IMR-90 (cell line): ENCODE results near the gene DPP6. TPM values are rescaled to one million over a fixed set of nuclear protein-coding genes. Genes with fewer than 3 reads are reported as not detected.

Source experiments
- ATAC-seq: fragments of 200-7000 bp; cut with Tn5 transposase; 2 replicates; pipeline ENCODE4 v1.9.1; 2020; ENCODE audit warnings: low read depth, mild to moderate bottlenecking, moderate library complexity
- BruUV-seq: library from RNA; stranded (reverse); fragments of 400-500 nt; replicated peaks from 2 replicates; lab custom pipeline; 2021; lab: Mats Ljungman, UMichigan
- CTCF ChIA-PET: fragments of 300-600 bp; formaldehyde crosslinking; extraction: SDS; loops from one replicate; lab custom pipeline; 2021; ENCODE audit warnings: antibody characterized with exemption; lab: Yijun Ruan, JAX
- POLR2A ChIA-PET: fragments of 300-600 bp; sonication (Branson Sonifier 250); formaldehyde crosslinking; loops from one replicate; lab custom pipeline; 2022; ENCODE audit warnings: antibody characterized with exemption; ENCODE audit not compliant: unreplicated experiment; lab: Charles Lee
- DNase-seq: peaks from one replicate; pipeline ENCODE4 v3.0.0; 2013
- H2AFZ ChIP-seq: replicated peaks from 2 replicates; pipeline ENCODE3; 2013; ENCODE audit warnings: low read length, mild to moderate bottlenecking; ENCODE audit not compliant: poor library complexity
- H2AK5ac ChIP-seq: 2 replicates; pipeline ENCODE4 v1.6.1; 2013; ENCODE audit warnings: low read depth, low read length, inconsistent platforms
- H2AK9ac ChIP-seq: replicated peaks from 2 replicates; pipeline ENCODE3; 2013; ENCODE audit warnings: mild to moderate bottlenecking, low read depth, low read length, moderate library complexity; ENCODE audit not compliant: poor library complexity
- H2BK120ac ChIP-seq: 2 replicates; pipeline ENCODE4 v1.6.1; 2013; ENCODE audit warnings: low read depth, low read length, inconsistent platforms
- H2BK15ac ChIP-seq: 3 replicates; pipeline ENCODE4 v1.6.1; 2013; ENCODE audit warnings: low read depth, low read length, inconsistent platforms
- H2BK20ac ChIP-seq: 2 replicates; pipeline ENCODE4 v1.6.1; 2013; ENCODE audit warnings: low read depth, mild to moderate bottlenecking, inconsistent platforms, low read length, moderate library complexity
- H2BK5ac ChIP-seq: 2 replicates; pipeline ENCODE4 v1.6.1; 2013; ENCODE audit warnings: mild to moderate bottlenecking, low read depth, low read length, inconsistent platforms; ENCODE audit not compliant: poor library complexity, severe bottlenecking
- H3K14ac ChIP-seq: replicated peaks from 2 replicates; pipeline ENCODE4 v1.6.1; 2013; ENCODE audit warnings: low read depth, low read length, inconsistent platforms
- H3K18ac ChIP-seq: 2 replicates; pipeline ENCODE4 v1.6.1; 2013; ENCODE audit warnings: low read depth, low read length, control low read depth
- H3K23ac ChIP-seq: 2 replicates; pipeline ENCODE4 v1.6.1; 2013; ENCODE audit warnings: low read depth, low read length, inconsistent platforms
- H3K27ac ChIP-seq: 2 replicates; pipeline ENCODE4 v1.5.1; 2013; ENCODE audit warnings: mild to moderate bottlenecking, control low read depth, low read length; ENCODE audit not compliant: insufficient read depth
- H3K27me3 ChIP-seq: 2 replicates; pipeline ENCODE4 v1.6.1; 2013; ENCODE audit warnings: low read length; ENCODE audit not compliant: control insufficient read depth, insufficient read depth
- H3K36me3 ChIP-seq: 2 replicates; pipeline ENCODE4 v1.6.1; 2013; ENCODE audit warnings: low read length, mixed read lengths; ENCODE audit not compliant: control insufficient read depth, insufficient read depth
- H3K4ac ChIP-seq: 2 replicates; pipeline ENCODE4 v1.6.1; 2013; ENCODE audit warnings: low read depth, low read length, inconsistent platforms
- H3K4me1 ChIP-seq: 2 replicates; pipeline ENCODE4 v1.6.1; 2013; ENCODE audit warnings: low read length, mixed read lengths; ENCODE audit not compliant: control insufficient read depth, insufficient read depth
- H3K4me2 ChIP-seq: 2 replicates; pipeline ENCODE4 v1.6.1; 2013; ENCODE audit warnings: low read depth, mild to moderate bottlenecking, control low read depth, low read length, moderate library complexity
- H3K4me3 ChIP-seq: 2 replicates; pipeline ENCODE4 v1.5.1; 2013; ENCODE audit warnings: low read depth, mild to moderate bottlenecking, control low read depth, low read length, moderate library complexity; ENCODE audit not compliant: insufficient read depth
- H3K56ac ChIP-seq: 2 replicates; pipeline ENCODE4 v1.6.1; 2013; ENCODE audit warnings: low read length, inconsistent platforms; ENCODE audit not compliant: insufficient read depth; ENCODE audit errors: extremely low read depth
- H3K79me1 ChIP-seq, 2 experiments: 2 replicates each; pipeline ENCODE4 v1.6.1; 2013; ENCODE audit warnings: low read length in 2 of 2, inconsistent platforms in 1 of 2, low read depth in 1 of 2
- H3K9ac ChIP-seq: 2 replicates; pipeline ENCODE4 v1.6.1; 2013; ENCODE audit warnings: low read depth, low read length, control low read depth
- H3K9me1 ChIP-seq: 2 replicates; pipeline ENCODE4 v1.6.1; 2013; ENCODE audit warnings: low read length, inconsistent platforms; ENCODE audit not compliant: insufficient read depth
- H3K9me3 ChIP-seq: 2 replicates; pipeline ENCODE4 v1.6.1; 2013; ENCODE audit warnings: low read length; ENCODE audit not compliant: control insufficient read depth, insufficient read depth
- H4K20me1 ChIP-seq: 2 replicates; pipeline ENCODE4 v1.6.1; 2013; ENCODE audit warnings: low read length, inconsistent platforms; ENCODE audit not compliant: insufficient read depth
- H4K5ac ChIP-seq: 2 replicates; pipeline ENCODE4 v1.6.1; 2013; ENCODE audit warnings: mild to moderate bottlenecking, low read depth, low read length, control low read depth
- H4K8ac ChIP-seq, 2 experiments: 2 replicates each; pipeline ENCODE4 v1.6.1; 2013; ENCODE audit warnings: low read depth in 2 of 2, low read length in 2 of 2, control low read depth in 1 of 2, inconsistent platforms in 1 of 2
- H4K91ac ChIP-seq: 2 replicates; pipeline ENCODE4 v1.6.1; 2013; ENCODE audit warnings: low read depth, low read length, inconsistent platforms; ENCODE audit not compliant: insufficient read depth
- BHLHE40 ChIP-seq: fragments of 150-350 bp; IDR thresholded peaks from 2 replicates; pipeline ENCODE4 v1.6.1; 2016; ENCODE audit warnings: mild to moderate bottlenecking, low read depth, low read length
- CEBPB ChIP-seq: IDR thresholded peaks from 2 replicates; pipeline ENCODE4 v1.6.1; 2012; ENCODE audit warnings: low read depth, low read length, improper control_type of control experiment
- CHD1 ChIP-seq: IDR thresholded peaks from 2 replicates; pipeline ENCODE4 v1.6.1; 2012; ENCODE audit warnings: low read depth, low read length, improper control_type of control experiment
- FOS ChIP-seq: fragments of 150-350 bp; IDR thresholded peaks from 2 replicates; pipeline ENCODE4 v1.6.1; 2016; ENCODE audit warnings: low read depth, low read length
- MAFK ChIP-seq: IDR thresholded peaks from 2 replicates; pipeline ENCODE4 v1.6.1; 2012; ENCODE audit warnings: low read depth, low read length, improper control_type of control experiment
- MAZ ChIP-seq: IDR thresholded peaks from 2 replicates; pipeline ENCODE4 v1.6.1; 2012; ENCODE audit warnings: low read depth, mild to moderate bottlenecking, low read length, improper control_type of control experiment, moderate library complexity, borderline replicate concordance
- MXI1 ChIP-seq: IDR thresholded peaks from 2 replicates; pipeline ENCODE4 v1.6.1; 2012; ENCODE audit warnings: low read depth, mild to moderate bottlenecking, low read length, moderate library complexity, borderline replicate concordance
- NFE2L2 ChIP-seq: fragments of 150-350 bp; IDR thresholded peaks from 2 replicates; pipeline ENCODE4 v1.6.1; 2016; ENCODE audit warnings: low read depth, mild to moderate bottlenecking, low read length
- POLR2A ChIP-seq: IDR thresholded peaks from 2 replicates; pipeline ENCODE4 v1.6.1; 2012; ENCODE audit warnings: mild to moderate bottlenecking, low read depth, low read length
- RAD21 ChIP-seq: IDR thresholded peaks from 2 replicates; pipeline ENCODE4 v1.6.1; 2012; ENCODE audit warnings: low read length, improper control_type of control experiment
- RCOR1 ChIP-seq: IDR thresholded peaks from 2 replicates; pipeline ENCODE4 v1.6.1; 2012; ENCODE audit warnings: mild to moderate bottlenecking, low read length, improper control_type of control experiment; ENCODE audit not compliant: insufficient replicate concordance
- RFX5 ChIP-seq: IDR thresholded peaks from 2 replicates; pipeline ENCODE4 v1.8.0; 2012; ENCODE audit warnings: low read depth, mild to moderate bottlenecking, low read length, moderate library complexity
- SMC3 ChIP-seq: fragments of 150-350 bp; IDR thresholded peaks from 2 replicates; pipeline ENCODE4 v1.6.1; 2016; ENCODE audit warnings: low read depth, mild to moderate bottlenecking, antibody characterized with exemption, low read length, moderate library complexity
- USF2 ChIP-seq: fragments of 150-350 bp; IDR thresholded peaks from 2 replicates; pipeline ENCODE4 v1.6.1; 2017; ENCODE audit warnings: mild to moderate bottlenecking, antibody characterized with exemption, low read length, low read depth
- WGBS, 2 experiments: methylation state at CpG; one replicate each; pipeline versions ENCODE4 v1.1.5 to v1.1.7; 2013; ENCODE audit warnings: missing lambda C conversion rate in 2 of 2; ENCODE audit not compliant: insufficient read length in 1 of 2; ENCODE audit errors: extremely low coverage in 2 of 2; 5-methylcytosine and 5-hydroxymethylcytosine counted together
- dilution Hi-C: fragments of 300-500 bp; cut with HindIII; formaldehyde crosslinking; loops from one replicate; pipeline ENCODE4 v1.14.3; 2018; ENCODE audit warnings: low sequenced_read_pairs; ENCODE audit not compliant: unreplicated experiment
- in situ Hi-C: fragments of 300-500 bp; cut with MboI; formaldehyde crosslinking; loops from 3 replicates; pipeline ENCODE4 v1.14.3; 2019; ENCODE audit warnings: low sequenced_read_pairs, inconsistent platforms, mixed read lengths
- intact Hi-C: fragments of 100-400 bp; cut with micrococcal nuclease; formaldehyde crosslinking; loops from 2 replicates; pipeline ENCODE4 v1.10.0; 2022
- polyA plus RNA-seq, 3 experiments: library from polyadenylated mRNA; depleted of rRNA; stranded (reverse); fragments of >200 nt; gene quantifications; 2 replicates each; pipeline ENCODE4 v1.2.3, GENCODE V29; 2012; ENCODE audit warnings: low replicate concordance in 1 of 3
- total RNA-seq: library from RNA; depleted of rRNA; stranded (reverse); fragments of >200 nt; gene quantifications from 2 replicates; pipeline ENCODE4 v1.2.3, GENCODE V29; 2012
- TF ChIP-seq, protein P1 (sequence below): fragments of 150-350 bp; IDR thresholded peaks from 2 replicates; pipeline ENCODE4 v1.6.1; 2016; ENCODE audit warnings: low read depth, mild to moderate bottlenecking, low read length, moderate library complexity, borderline replicate concordance
- TF ChIP-seq, protein P2 (sequence below): conservative IDR thresholded peaks from 2 replicates; pipeline ENCODE4 v1.5.1; 2012; ENCODE audit warnings: mild to moderate bottlenecking, low read depth, low read length, improper control_type of control experiment

The DPP6 gene
- total and polyA plus RNA-seq, 2 of the 4 experiments (the other 2 are of a cell fraction) = not detected

- H3K4me1 ChIP-seq = no peaks in the 10 kb centered on the region
- no peak overlapping the region for H2AK9ac ChIP-seq
- H3K23ac ChIP-seq = no peak overlapping the region
- no peak overlapping the region for H3K56ac ChIP-seq
- no peak overlapping the region for H3K18ac ChIP-seq
- H2AK5ac ChIP-seq = no peak overlapping the region
- CTCF ChIA-PET = no interaction called here
- no peaks in the 10 kb centered on the region for H4K20me1 ChIP-seq
- TF ChIP-seq BHLHE40 = no peak
- no peak for TF ChIP-seq RCOR1
- no peak for TF ChIP-seq SMC3
- TF ChIP-seq, protein P1, sequence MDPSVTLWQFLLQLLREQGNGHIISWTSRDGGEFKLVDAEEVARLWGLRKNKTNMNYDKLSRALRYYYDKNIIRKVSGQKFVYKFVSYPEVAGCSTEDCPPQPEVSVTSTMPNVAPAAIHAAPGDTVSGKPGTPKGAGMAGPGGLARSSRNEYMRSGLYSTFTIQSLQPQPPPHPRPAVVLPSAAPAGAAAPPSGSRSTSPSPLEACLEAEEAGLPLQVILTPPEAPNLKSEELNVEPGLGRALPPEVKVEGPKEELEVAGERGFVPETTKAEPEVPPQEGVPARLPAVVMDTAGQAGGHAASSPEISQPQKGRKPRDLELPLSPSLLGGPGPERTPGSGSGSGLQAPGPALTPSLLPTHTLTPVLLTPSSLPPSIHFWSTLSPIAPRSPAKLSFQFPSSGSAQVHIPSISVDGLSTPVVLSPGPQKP = no peak
- no peak for TF ChIP-seq USF2
- TF ChIP-seq MAFK = no peak
- no peak for TF ChIP-seq MAZ
- no peak for TF ChIP-seq FOS
- no peak for TF ChIP-seq NFE2L2
- no peak for TF ChIP-seq RFX5
- no peak for TF ChIP-seq CEBPB
- TF ChIP-seq, protein P2, sequence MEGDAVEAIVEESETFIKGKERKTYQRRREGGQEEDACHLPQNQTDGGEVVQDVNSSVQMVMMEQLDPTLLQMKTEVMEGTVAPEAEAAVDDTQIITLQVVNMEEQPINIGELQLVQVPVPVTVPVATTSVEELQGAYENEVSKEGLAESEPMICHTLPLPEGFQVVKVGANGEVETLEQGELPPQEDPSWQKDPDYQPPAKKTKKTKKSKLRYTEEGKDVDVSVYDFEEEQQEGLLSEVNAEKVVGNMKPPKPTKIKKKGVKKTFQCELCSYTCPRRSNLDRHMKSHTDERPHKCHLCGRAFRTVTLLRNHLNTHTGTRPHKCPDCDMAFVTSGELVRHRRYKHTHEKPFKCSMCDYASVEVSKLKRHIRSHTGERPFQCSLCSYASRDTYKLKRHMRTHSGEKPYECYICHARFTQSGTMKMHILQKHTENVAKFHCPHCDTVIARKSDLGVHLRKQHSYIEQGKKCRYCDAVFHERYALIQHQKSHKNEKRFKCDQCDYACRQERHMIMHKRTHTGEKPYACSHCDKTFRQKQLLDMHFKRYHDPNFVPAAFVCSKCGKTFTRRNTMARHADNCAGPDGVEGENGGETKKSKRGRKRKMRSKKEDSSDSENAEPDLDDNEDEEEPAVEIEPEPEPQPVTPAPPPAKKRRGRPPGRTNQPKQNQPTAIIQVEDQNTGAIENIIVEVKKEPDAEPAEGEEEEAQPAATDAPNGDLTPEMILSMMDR = no peak
- TF ChIP-seq RAD21 = no peak
- no peak for TF ChIP-seq MXI1
- no peak for TF ChIP-seq CHD1
- TF ChIP-seq POLR2A = no peak
- intact Hi-C loops (no loop called here), dilution Hi-C loops (no loop called here), in situ Hi-C loops (no loop called here)
- peaks cover 24% of the 10 kb centered on the region for H3K9me3 ChIP-seq
- H2AFZ ChIP-seq = no peak overlapping the region
- H3K27me3 ChIP-seq = no peaks in the 10 kb centered on the region
- H3K9me1 ChIP-seq = no peaks in the 10 kb centered on the region
- no peak overlapping the region for H2BK15ac ChIP-seq
- no peaks in the 10 kb centered on the region for H3K36me3 ChIP-seq
- H4K5ac ChIP-seq = no peak overlapping the region
- no TSS peak for BruUV-seq
- no peak overlapping the region for H3K4ac ChIP-seq
- no peak overlapping the region for H2BK5ac ChIP-seq
- 80% methylated on average over 4 of the region's 5 CpGs; no CpG with 5 or more reads in 1 of the 2 experiments for WGBS, 2 experiments
- no peak overlapping the region for H3K4me2 ChIP-seq
- H3K79me1 ChIP-seq = no peaks in the 10 kb centered on the region
- H3K4me3 ChIP-seq = no peak overlapping the region
- no peak for ATAC-seq
- no peak for DNase-seq
- no peak overlapping the region for H4K91ac ChIP-seq
- H2BK20ac ChIP-seq = no peak overlapping the region
- POLR2A ChIA-PET = no interaction called here
- H4K8ac ChIP-seq = no peak overlapping the region
- H3K9ac ChIP-seq = no peak overlapping the region
- no peak overlapping the region for H3K27ac ChIP-seq
- no peak overlapping the region for H2BK120ac ChIP-seq
- H3K14ac ChIP-seq = no peak overlapping the region
These were observed 791.6 kb downstream of the DPP6 start for GRCh38 chr7:154843670-154844237.
